ENCODE data around the gene GPN1. TPM values are rescaled to one million over a fixed set of nuclear protein-coding genes. Genes with fewer than 3 reads are reported as not detected.

GPN1 gene
- 26.4 and 29.9 TPM in 2 replicates for total RNA-seq

GRCh38 chr2:27628767-27629709 is at the start of gene GPN1, which contains the start of gene CCDC121:
Gene GPN1, plus strand, starts transcription at chr2:27629050. Its CDS starts 9 bp downstream, at chr2:27629059.
Gene CCDC121, minus strand, starts transcription at chr2:27629012. Its CDS starts 1,213 bp downstream, at chr2:27627799.

GRCh38 chr2:27582695-27583389 is 46.0 kb upstream of the GPN1 start, which contains the start of gene ZNF512:
Gene ZNF512, plus strand, starts transcription at chr2:27583042. Its CDS starts 71 bp downstream, at chr2:27583113.

DNA sequence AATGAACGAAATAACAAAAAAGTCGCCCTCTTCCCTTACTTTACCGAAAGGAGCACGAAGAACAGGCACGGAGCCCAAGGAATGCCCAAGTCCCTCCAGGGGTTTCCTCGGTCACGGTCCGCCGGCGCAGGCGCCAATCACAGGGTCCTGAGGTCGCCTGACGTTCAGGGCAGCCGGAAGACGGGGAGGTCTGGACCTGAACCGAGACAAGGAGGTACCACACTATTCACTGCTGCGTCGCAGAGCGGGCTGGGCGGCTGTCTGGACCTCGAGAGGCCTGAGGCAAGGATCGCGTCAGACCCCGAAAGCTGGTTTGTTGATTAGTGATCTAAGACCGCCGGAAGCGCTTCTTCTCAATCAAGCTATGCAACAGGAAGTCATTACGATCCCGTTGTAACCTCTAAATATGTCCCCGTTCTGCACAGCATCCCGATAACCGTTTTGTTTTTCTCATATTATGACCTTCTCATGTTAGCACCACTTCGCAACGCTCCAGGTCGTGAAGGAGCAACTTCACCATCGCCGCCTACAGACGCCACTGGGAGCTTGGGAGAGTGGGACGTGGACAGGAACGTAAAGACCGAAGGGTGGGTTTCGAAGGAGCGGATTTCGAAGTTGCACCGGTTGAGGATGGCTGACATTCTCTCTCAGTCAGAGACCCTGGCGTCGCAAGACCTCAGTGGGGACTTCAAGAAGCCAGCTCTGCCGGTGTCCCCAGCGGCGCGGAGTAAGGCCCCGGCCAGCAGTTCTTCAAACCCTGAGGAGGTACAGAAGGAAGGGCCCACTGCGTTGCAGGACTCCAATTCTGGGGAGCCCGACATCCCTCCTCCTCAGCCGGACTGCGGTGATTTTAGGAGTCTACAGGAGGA is 34.7 kb downstream of the GPN1 start, which contains the start of the genes SLC4A1AP and SUPT7L:
Gene SLC4A1AP, plus strand, starts transcription at position 605 of the 869 bp plus-strand sequence. Its CDS starts 26 bp downstream, at position 631.
Gene SUPT7L, minus strand, starts transcription at position 330 of the 869 bp plus-strand sequence. CDS start 1,422 bp downstream, outside the sequence.

Other genes with a start within 250 kb of the GPN1 start
- 3.9 and 9.0 TPM in 2 replicates for gene ZNF513, start 248.3 kb upstream of the GPN1 start, total RNA-seq
- gene PPM1G, start 219.5 kb upstream of the GPN1 start, total RNA-seq, result 49.5 and 66.2 TPM in 2 replicates
- 79.3 and 91.0 TPM in 2 replicates for gene NRBP1, start 200.4 kb upstream of the GPN1 start, total RNA-seq
- 5.2 TPM in 1 of 2 replicates, not detected in the other for gene KRTCAP3, start 186.7 kb upstream of the GPN1 start, total RNA-seq
- gene IFT172, start 139.3 kb upstream of the GPN1 start, total RNA-seq, result 13.5 and 20.7 TPM in 2 replicates
- gene FNDC4, start 133.8 kb upstream of the GPN1 start, total RNA-seq, result 15.2 and 17.4 TPM in 2 replicates
- gene GCKR, start 132.2 kb upstream of the GPN1 start, total RNA-seq, result 0.12 TPM in 1 of 2 replicates, not detected in the other
- gene ZNF512, start 46.0 kb upstream of the GPN1 start, total RNA-seq, result 18.4 and 19.6 TPM in 2 replicates
- 2.6 and 4.2 TPM in 2 replicates for gene CCDC121, start within 50 bp of the GPN1 start, total RNA-seq
- 14.0 and 20.8 TPM in 2 replicates for gene SUPT7L, start 34.6 kb downstream of the GPN1 start, total RNA-seq
- 14.0 and 17.3 TPM in 2 replicates for gene SLC4A1AP, start 34.8 kb downstream of the GPN1 start, total RNA-seq
- gene MRPL33, start 142.7 kb downstream of the GPN1 start, total RNA-seq, result 88.4 and 107 TPM in 2 replicates